AG09319 (cell line): ENCODE measurements around the gene WDFY4.

Experiments used
- DNase-seq: peaks from one replicate; pipeline ENCODE4 v3.0.0-alpha.2; 2010; ENCODE audit warnings: low read depth; ENCODE audit errors: extremely low read depth
- TF ChIP-seq, protein P1 (sequence below): IDR thresholded peaks from 2 replicates; pipeline ENCODE4 v1.5.1; 2011; ENCODE audit warnings: low read depth, mild to moderate bottlenecking, inconsistent platforms, low read length, moderate library complexity

Gene WDFY4

DNA sequence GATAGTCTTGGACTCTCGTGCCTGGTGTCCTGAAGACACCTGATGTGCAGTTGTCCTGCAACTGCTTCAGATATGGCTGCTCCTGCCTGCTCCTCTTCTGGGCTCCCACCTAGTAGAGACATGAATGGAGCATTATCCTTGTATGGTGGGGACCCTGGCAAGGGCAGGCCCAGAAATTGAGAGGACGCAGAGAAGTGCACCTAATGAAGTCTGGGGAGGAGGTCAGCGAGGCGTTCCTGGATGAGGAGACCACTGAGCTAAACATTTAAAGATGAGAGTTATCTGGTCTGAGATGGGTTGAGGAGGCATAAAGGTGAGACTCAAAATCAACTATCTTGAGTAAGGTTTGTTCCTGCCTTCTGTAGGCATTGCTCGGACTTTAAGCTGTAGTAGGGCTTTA lies 66.3 kb downstream of the WDFY4 start:
- TF ChIP-seq, protein P1, sequence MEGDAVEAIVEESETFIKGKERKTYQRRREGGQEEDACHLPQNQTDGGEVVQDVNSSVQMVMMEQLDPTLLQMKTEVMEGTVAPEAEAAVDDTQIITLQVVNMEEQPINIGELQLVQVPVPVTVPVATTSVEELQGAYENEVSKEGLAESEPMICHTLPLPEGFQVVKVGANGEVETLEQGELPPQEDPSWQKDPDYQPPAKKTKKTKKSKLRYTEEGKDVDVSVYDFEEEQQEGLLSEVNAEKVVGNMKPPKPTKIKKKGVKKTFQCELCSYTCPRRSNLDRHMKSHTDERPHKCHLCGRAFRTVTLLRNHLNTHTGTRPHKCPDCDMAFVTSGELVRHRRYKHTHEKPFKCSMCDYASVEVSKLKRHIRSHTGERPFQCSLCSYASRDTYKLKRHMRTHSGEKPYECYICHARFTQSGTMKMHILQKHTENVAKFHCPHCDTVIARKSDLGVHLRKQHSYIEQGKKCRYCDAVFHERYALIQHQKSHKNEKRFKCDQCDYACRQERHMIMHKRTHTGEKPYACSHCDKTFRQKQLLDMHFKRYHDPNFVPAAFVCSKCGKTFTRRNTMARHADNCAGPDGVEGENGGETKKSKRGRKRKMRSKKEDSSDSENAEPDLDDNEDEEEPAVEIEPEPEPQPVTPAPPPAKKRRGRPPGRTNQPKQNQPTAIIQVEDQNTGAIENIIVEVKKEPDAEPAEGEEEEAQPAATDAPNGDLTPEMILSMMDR = no peak
- DNase-seq = no peak

DNA sequence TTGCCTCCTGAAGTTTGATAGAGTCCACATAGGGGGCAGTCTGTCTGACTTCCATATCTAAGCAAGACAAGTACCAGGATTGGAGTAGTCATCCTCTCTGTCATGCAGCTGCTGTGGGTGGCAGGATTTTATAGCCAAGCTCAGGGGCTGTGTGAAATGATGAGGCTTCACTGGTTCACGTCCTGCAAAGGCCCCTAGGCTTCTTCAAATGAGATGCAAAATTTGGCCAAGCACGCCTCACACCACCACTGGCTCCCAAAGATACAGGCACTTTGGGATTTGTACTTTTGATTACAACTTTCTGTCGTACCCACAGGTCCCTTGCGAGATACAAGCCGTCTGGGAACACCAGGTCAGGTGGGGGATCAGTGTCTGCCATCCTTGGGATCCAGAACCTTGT lies 67.1 kb downstream of the WDFY4 start:
- DNase-seq = no peak
- TF ChIP-seq, protein P1 = no peak

DNA sequence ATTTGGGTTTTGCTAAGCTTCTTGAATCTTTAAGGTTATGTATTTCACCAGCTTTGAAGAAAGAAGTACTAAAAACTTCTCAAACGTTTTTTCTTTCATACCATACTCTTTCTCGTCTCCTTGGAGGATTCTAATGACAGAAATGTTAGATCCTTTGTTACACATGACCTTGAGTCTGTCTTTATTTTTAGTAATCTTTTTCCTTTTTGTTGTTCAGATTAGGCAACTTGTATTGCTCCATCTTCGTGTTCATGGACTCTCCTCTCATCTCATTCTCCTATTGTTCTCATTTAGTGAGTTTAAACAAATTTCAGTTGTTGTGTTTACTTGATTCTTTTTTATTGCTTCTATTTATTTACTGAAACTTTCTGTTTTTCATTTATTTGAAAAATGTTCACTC lies 73.7 kb downstream of the WDFY4 start:
- DNase-seq = no peak
- TF ChIP-seq, protein P1 = no peak

DNA sequence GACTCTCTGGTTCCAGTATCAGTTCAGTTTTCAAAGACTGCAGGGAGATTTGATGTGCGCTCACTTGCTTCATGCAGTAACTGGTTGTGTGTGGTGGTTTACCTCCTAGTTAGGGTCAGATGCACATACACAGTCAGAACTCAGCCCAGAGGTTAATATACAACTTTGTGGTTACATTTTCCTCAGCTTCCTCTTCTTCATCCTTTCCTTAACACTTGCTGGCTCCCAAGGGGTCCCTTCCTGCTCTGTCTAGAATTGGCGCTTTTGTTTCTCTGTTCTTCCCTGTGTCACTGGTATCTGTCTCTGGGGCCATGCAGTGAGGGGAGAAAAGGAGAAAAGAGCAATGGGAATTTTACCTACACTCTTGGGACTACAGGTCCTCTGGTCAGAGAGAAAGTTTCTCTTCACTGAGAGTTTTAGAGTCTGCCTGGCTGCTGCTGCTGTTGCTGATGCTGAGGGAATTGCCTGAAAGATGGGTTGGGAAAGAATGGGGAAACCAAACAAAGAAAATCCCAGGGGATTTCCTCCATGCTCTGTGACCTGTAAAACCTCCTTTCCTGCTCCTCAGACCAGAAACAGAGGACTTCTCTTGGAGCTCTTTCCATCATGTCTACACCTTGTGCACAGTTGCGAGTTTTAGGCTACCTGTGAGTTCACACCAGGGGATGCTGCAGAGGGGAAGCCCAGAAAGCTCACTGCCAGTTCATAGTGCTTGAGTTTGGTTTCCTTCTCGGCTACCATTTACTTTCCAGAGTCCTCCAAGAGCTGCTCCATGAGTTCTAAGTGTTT lies 74.6 kb downstream of the WDFY4 start:
- no peak for DNase-seq

DNA sequence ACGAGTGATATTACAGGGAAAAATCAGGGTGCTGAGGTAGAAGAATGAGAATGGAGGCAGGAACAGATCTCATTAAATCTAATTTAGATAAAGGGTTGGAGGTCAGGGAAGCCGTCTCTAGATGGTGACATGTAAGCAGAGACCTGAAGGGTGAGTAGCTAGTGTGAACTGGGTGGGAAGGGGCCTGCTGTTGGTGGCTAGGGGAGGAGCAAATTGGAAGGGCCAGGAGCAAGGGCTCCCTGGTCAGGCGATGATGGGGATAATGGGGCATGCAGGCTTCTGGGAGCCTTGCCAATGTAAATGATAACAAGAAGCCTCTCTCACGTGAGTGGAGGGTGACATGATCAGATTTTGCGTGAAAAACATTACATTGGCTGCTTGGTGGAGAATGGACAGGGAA lies 76.3 kb downstream of the WDFY4 start:
- DNase-seq = no peak
- TF ChIP-seq, protein P1 = no peak

More for the DNA sequence above, 74.6 kb downstream of the WDFY4 start:
- TF ChIP-seq, protein P1 = no peak

DNA sequence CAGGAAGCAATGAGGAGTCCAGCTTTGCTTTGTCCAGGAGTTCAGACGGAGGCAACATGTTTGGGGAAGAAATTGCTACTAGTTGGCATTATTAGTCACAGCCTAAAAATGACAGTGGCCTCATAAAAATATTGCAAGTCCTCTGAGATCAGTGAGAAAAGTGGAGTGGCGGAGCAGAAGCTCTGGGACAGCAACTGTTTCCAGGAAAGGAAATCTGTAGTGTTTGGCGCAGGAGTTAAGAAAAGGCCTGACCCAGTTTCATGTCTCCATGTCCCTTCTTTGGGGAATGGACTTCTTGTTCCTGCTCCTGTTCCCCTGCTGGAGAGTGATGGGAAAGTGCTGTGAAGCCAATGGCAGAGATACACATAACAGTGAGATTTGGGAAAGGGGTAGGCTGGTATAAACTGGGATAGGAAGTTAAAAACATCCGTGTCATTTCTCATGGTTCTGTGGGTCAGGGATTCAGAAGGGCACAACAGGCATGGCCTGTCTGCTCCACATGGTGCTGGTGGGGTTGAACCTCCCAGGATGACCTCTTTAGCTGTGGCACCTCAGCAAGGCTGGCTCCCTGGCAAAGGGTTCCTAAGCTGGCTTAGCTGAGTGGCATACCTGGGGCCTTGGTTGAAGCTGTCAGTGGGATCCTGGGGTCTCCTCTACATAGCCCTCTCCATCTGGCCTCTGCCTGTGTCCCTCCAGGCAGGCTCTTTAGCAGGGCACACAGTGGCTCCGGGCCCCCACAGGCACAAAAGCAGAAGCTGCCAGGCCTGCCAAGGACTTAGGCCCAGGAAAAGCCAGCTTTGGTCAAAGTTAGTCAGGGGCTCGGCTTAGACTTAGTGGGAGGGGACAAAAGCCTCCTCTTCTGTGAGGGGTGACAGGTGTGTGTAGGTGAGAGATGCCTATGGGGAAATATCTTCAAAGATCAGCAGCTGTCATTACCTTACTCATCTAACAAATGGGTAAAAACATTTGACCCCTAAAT lies 77.7 kb downstream of the WDFY4 start:
- TF ChIP-seq, protein P1 = no peak
- no peak for DNase-seq

DNA sequence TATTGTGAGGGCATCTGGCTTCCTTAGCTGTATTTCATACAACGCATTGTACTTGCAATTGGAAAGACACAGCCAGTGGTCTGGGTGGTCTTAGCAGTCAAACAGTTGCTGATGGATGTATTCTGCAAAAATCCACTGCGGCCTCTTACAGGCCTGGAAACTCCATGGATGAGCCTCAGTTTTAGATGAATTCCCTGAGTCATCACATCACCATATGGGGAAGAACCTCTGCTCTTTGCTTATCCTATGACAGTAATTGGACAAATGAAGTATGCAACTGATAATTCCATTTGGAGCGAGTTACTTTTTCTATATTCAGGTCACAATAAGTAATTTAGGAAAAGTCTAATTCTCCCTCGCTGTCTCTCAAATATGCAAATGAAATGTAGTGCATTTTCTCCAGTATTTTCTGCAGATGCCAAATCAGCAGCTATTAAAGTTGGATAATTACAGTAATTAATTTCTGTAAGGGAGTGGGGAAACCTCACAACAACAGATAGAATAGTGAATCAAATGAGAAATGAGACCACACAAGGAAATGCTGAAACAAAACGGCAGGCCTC lies 78.8 kb downstream of the WDFY4 start:
- TF ChIP-seq, protein P1 = no peak
- DNase-seq = no peak
